ENCODE data around the gene AGBL4.

The AGBL4 gene

GRCh38 chr1:48679859-48680258 lies 1343.9 kb downstream of the AGBL4 start (continued):
- TF ChIP-seq CTCF (tag by site-specific recombination; IDR thresholded peaks at IDR 0.05) (no peak), ZNF610 (tag by site-specific recombination; IDR thresholded peaks at IDR 0.05; ENCODE audit: borderline replicate concordance) (no peak)

GRCh38 chr1:48678710-48679505 lies 1344.8 kb downstream of the AGBL4 start:
- Histone ChIP-seq H3K9me3 (ENCODE audit: control insufficient read depth, insufficient read depth, low read depth, low read length) (no peaks in the 10 kb centered on the region), H3K36me3 (ENCODE audit: control insufficient read depth in 2 of 2, insufficient read depth in 1 of 2, low read length in 2 of 2) (no peaks in the 10 kb centered on the region), H3K4me1 (ENCODE audit: control insufficient read depth, insufficient read depth, low read length) (no peaks in the 10 kb centered on the region), H3K27ac (ENCODE audit: extremely low read depth, low read depth, low read length) (no peak overlapping the region), H3K4me3 (ENCODE audit: low read depth, low read length) (no peak overlapping the region)
- ChIA-PET POLR2A (no interaction called here), CTCF (interaction anchor here (0.7 to 4.0 kb wide), 9 partner anchors 10 to 139 kb away, joined by 3 to 48 read pairs (median 5); no protein-coding TSS in a partner anchor)
- TF ChIP-seq ZNF266 (tag by site-specific recombination; IDR thresholded peaks at IDR 0.05; ENCODE audit: low read depth), result no peak
- no peak for TF ChIP-seq ZNF350 (tag by site-specific recombination; IDR thresholded peaks at IDR 0.05)
- no peak for TF ChIP-seq ZNF510 (tag by site-specific recombination; IDR thresholded peaks at IDR 0.05; ENCODE audit: insufficient replicate concordance)
- no peak for TF ChIP-seq ZSCAN30 (tag by site-specific recombination; IDR thresholded peaks at IDR 0.05)
- no peak for TF ChIP-seq ZNF133 (tag by site-specific recombination; IDR thresholded peaks at IDR 0.05)
- no peak for TF ChIP-seq ZSCAN18 (tag by site-specific recombination; IDR thresholded peaks at IDR 0.05)
- no peak for TF ChIP-seq PRDM1 (tag by site-specific recombination; IDR thresholded peaks at IDR 0.05)
- no peak for TF ChIP-seq KLF17 (tag by site-specific recombination; IDR thresholded peaks at IDR 0.05)
- no peak for TF ChIP-seq ZNF747 (tag by site-specific recombination; IDR thresholded peaks at IDR 0.05)
- no peak for TF ChIP-seq ZNF280D (tag by site-specific recombination; IDR thresholded peaks at IDR 0.05)
- TF ChIP-seq PBX3 (CRISPR knock-in tag; IDR thresholded peaks at IDR 0.05), result no peak
- TF ChIP-seq ZNF701 (tag by site-specific recombination; IDR thresholded peaks at IDR 0.05), result no peak
- no peak for TF ChIP-seq SP2 (tag by site-specific recombination; IDR thresholded peaks at IDR 0.05)

All from HEK293 (cell line).